Neural cell (in vitro differentiated cells): Measurements from ENCODE around the gene POU2F3. TPM values are rescaled to one million over a fixed set of nuclear protein-coding genes. Genes with fewer than 3 reads are reported as not detected.
"Not testable (repeated sequence)": the region's sequence is repeated elsewhere in the genome, so short reads cannot be mapped to it uniquely, and the experiment has no call there.

ENCODE experiments used
- H2AFZ ChIP-seq: fragments of 200-600, 300-800 bp; sonication (generic), shearing (Covaris generic); 2 replicates; pipeline ENCODE4 v1.6.0; 2014; ENCODE audit warnings: low read depth, mild to moderate bottlenecking, antibody characterized with exemption, low read length, moderate library complexity
- H3F3A ChIP-seq: fragments of 200-600 bp; shearing (Covaris generic); 2 replicates; pipeline ENCODE4 v1.6.1; 2016; ENCODE audit warnings: mild to moderate bottlenecking, moderate library complexity, mixed read lengths, antibody characterized with exemption, low read length; ENCODE audit not compliant: insufficient read depth, poor library complexity, severe bottlenecking
- H3K27ac ChIP-seq: fragments of 200-600, 300-800 bp; sonication (generic), shearing (Covaris generic); 2 replicates; pipeline ENCODE4 v1.5.1; 2014; ENCODE audit warnings: mild to moderate bottlenecking, low read length, moderate library complexity
- H3K27me3 ChIP-seq: fragments of 300-800, 200-600 bp; sonication (generic), shearing (Covaris generic); 2 replicates; pipeline ENCODE4 v1.6.0; 2014; ENCODE audit warnings: mild to moderate bottlenecking, low read depth, low read length, moderate library complexity; ENCODE audit not compliant: insufficient read depth
- H3K36me3 ChIP-seq: fragments of 300-800, 200-600 bp; sonication (generic), shearing (Covaris generic); 2 replicates; pipeline ENCODE4 v1.5.1; 2014; ENCODE audit warnings: mild to moderate bottlenecking, antibody characterized with exemption, low read length, moderate library complexity; ENCODE audit not compliant: insufficient read depth
- H3K4me2 ChIP-seq: fragments of 300-800, 200-600 bp; sonication (generic), shearing (Covaris generic); 2 replicates; pipeline ENCODE4 v1.6.0; 2014; ENCODE audit warnings: mild to moderate bottlenecking, low read length
- H3K4me3 ChIP-seq: fragments of 300-800, 200-600 bp; sonication (generic), shearing (Covaris generic); 2 replicates; pipeline ENCODE4 v1.5.1; 2014; ENCODE audit warnings: mild to moderate bottlenecking, low read length, moderate library complexity
- H3K79me2 ChIP-seq: fragments of 200-600 bp; shearing (Covaris generic); replicated peaks from 2 replicates; pipeline ENCODE4 v1.6.0; 2014; ENCODE audit warnings: mild to moderate bottlenecking, low read length, moderate library complexity; ENCODE audit not compliant: insufficient read depth
- H3K9ac ChIP-seq: fragments of 300-800, 200-600 bp; sonication (generic), shearing (Covaris generic); 2 replicates; pipeline ENCODE4 v1.6.1; 2016; ENCODE audit warnings: mild to moderate bottlenecking, low read length, mixed read lengths
- H3K9me2 ChIP-seq: fragments of 200-600 bp; shearing (Covaris generic); 2 replicates; pipeline ENCODE4 v1.6.1; 2016; ENCODE audit warnings: mild to moderate bottlenecking, low read length, mixed read lengths; ENCODE audit not compliant: insufficient read depth
- H3K9me3 ChIP-seq: fragments of 200-600, 300-800 bp; sonication (generic), shearing (Covaris generic); 2 replicates; pipeline ENCODE4 v1.6.1; 2016; ENCODE audit warnings: mild to moderate bottlenecking, mixed run types, low read length, moderate library complexity, mixed read lengths
- H4K20me1 ChIP-seq: fragments of 200-600 bp; shearing (Covaris generic); 2 replicates; pipeline ENCODE4 v1.6.1; 2016; ENCODE audit warnings: mild to moderate bottlenecking, mixed run types; ENCODE audit not compliant: insufficient read depth
- CTCF ChIP-seq: fragments of 450-650 bp; IDR thresholded peaks from 2 replicates; pipeline ENCODE4 v1.5.1; 2014; ENCODE audit warnings: antibody characterized with exemption, mild to moderate bottlenecking, moderate library complexity; ENCODE audit not compliant: poor library complexity, severe bottlenecking
- EZH2 ChIP-seq: fragments of 200-600, 300-800 bp; shearing (Covaris generic), sonication (generic); IDR thresholded peaks from 2 replicates; pipeline ENCODE4 v1.6.1; 2014; ENCODE audit warnings: antibody characterized with exemption, low read length, borderline replicate concordance, mild to moderate bottlenecking; ENCODE audit not compliant: insufficient read depth, poor library complexity, severe bottlenecking
- MXI1 ChIP-seq: fragments of 450-650 bp; conservative IDR thresholded peaks from 2 replicates; pipeline ENCODE4 v1.6.1; 2014; ENCODE audit warnings: antibody characterized with exemption, mild to moderate bottlenecking; ENCODE audit not compliant: poor library complexity, severe bottlenecking
- POLR2AphosphoS5 ChIP-seq: IDR thresholded peaks from 2 replicates; pipeline ENCODE4 v1.6.1; 2012
- RAD21 ChIP-seq: fragments of 450-650 bp; conservative IDR thresholded peaks from 2 replicates; pipeline ENCODE4 v1.6.1; 2014; ENCODE audit warnings: antibody characterized with exemption, mild to moderate bottlenecking, moderate library complexity
- REST ChIP-seq: IDR thresholded peaks from 2 replicates; pipeline ENCODE4 v1.6.1; 2012; ENCODE audit warnings: borderline replicate concordance
- SMC3 ChIP-seq: fragments of 450-650 bp; conservative IDR thresholded peaks from 2 replicates; pipeline ENCODE4 v1.6.1; 2014; ENCODE audit warnings: antibody characterized with exemption, mild to moderate bottlenecking, moderate library complexity; ENCODE audit not compliant: poor library complexity
- TAF1 ChIP-seq: IDR thresholded peaks from 2 replicates; pipeline ENCODE4 v1.6.1; 2012; ENCODE audit warnings: low read depth
- polyA plus RNA-seq: library from polyadenylated mRNA; depleted of rRNA; stranded (reverse); fragments of >200 nt; gene quantifications from 2 replicates; pipeline ENCODE4 v1.2.3, GENCODE V29; 2014

Gene POU2F3
- polyA plus RNA-seq, 1 donor from 2014 or later: not detected

- no peak overlapping the region for H3K4me2 ChIP-seq
Measured at GRCh38 chr11:120249279-120250262, 9.6 kb downstream of the POU2F3 start.

GRCh38 chr11:120253377-120253776 is 13.4 kb downstream of the POU2F3 start:
- not testable (repeated sequence) for H3K4me3 ChIP-seq, H4K20me1 ChIP-seq, H3K9me3 ChIP-seq, H3K27me3 ChIP-seq, H3F3A ChIP-seq, H3K79me2 ChIP-seq, H3K36me3 ChIP-seq, H3K9me2 ChIP-seq, H3K27ac ChIP-seq, H3K9ac ChIP-seq, H3K4me2 ChIP-seq, H2AFZ ChIP-seq

More at GRCh38 chr11:120249279-120250262, 9.6 kb downstream of the POU2F3 start:
- H3K27ac ChIP-seq: no peak overlapping the region
- H3K9me3 ChIP-seq: no peaks in the 10 kb centered on the region
- H3K79me2 ChIP-seq: no peaks in the 10 kb centered on the region
- no peak for TF ChIP-seq TAF1
- TF ChIP-seq SMC3: no peak
- no peak for TF ChIP-seq EZH2
- TF ChIP-seq CTCF: no peak
- no peak for TF ChIP-seq MXI1
- TF ChIP-seq REST: no peak
- TF ChIP-seq POLR2AphosphoS5: no peak
- no peak for TF ChIP-seq RAD21
- no peaks in the 10 kb centered on the region for H4K20me1 ChIP-seq
- H3K36me3 ChIP-seq: no peaks in the 10 kb centered on the region
- H3F3A ChIP-seq: no peaks in the 10 kb centered on the region
- no peak overlapping the region for H3K4me3 ChIP-seq
- no peaks in the 10 kb centered on the region for H3K9me2 ChIP-seq
- H3K27me3 ChIP-seq: no peaks in the 10 kb centered on the region
- H3K9ac ChIP-seq: no peak overlapping the region
- no peak overlapping the region for H2AFZ ChIP-seq
